ENCODE results near the gene PCGF2.
A peak's percentile ranks its signal among the peaks of the same experiment; 100 is the strongest.

The PCGF2 gene

GRCh38 chr17:38751144-38751807 is 3.1 kb upstream of the PCGF2 start:
- DNase-seq, result no peak

- DNase-seq, result no peak
Measured at GRCh38 chr17:38750312-38751121, 2.4 kb upstream of the PCGF2 start.

GRCh38 chr17:38750044-38750311 is 1.8 kb upstream of the PCGF2 start:
- no peak for DNase-seq

GRCh38 chr17:38749223-38750043 is 1.3 kb upstream of the PCGF2 start:
- DNase-seq, result no peak

- no peak for DNase-seq
Measured at GRCh38 chr17:38748892-38749222, 721 bp upstream of the PCGF2 start.

GRCh38 chr17:38747463-38748148 is 530 bp downstream of the PCGF2 start:
- no peak for DNase-seq

- DNase-seq, result no peak
Measured at GRCh38 chr17:38746849-38747462, 1.2 kb downstream of the PCGF2 start.

- DNase-seq, result no peak
Measured at GRCh38 chr17:38746004-38746848, 1.9 kb downstream of the PCGF2 start.

GRCh38 chr17:38745545-38745944 is 2.6 kb downstream of the PCGF2 start:
- no peak for DNase-seq

- no peak for DNase-seq
Measured at GRCh38 chr17:38743556-38744171, 4.5 kb downstream of the PCGF2 start.

GRCh38 chr17:38742411-38743308 is 5.5 kb downstream of the PCGF2 start:
- DNase-seq, result no peak

- DNase-seq, result no peak
Measured at GRCh38 chr17:38741921-38742410, 6.2 kb downstream of the PCGF2 start.

- DNase-seq, result no peak
Measured at GRCh38 chr17:38741461-38741860, 6.7 kb downstream of the PCGF2 start.

GRCh38 chr17:38740806-38741205 is 7.3 kb downstream of the PCGF2 start:
- DNase-seq, result no peak

- no peak for DNase-seq
Measured at GRCh38 chr17:38740044-38740443, 8.1 kb downstream of the PCGF2 start.

GRCh38 chr17:38739305-38739704 is 8.8 kb downstream of the PCGF2 start:
- no peak for DNase-seq

- DNase-seq, result no peak
Measured at GRCh38 chr17:38738686-38739085, 9.4 kb downstream of the PCGF2 start.

- no peak for DNase-seq
Measured at GRCh38 chr17:38738007-38738662, 10.0 kb downstream of the PCGF2 start.

- peak; percentile 71 for DNase-seq
Measured at GRCh38 chr17:38735161-38735997, 12.8 kb downstream of the PCGF2 start.
